ENCODE data around the gene HACD4.

HACD4 gene

DNA sequence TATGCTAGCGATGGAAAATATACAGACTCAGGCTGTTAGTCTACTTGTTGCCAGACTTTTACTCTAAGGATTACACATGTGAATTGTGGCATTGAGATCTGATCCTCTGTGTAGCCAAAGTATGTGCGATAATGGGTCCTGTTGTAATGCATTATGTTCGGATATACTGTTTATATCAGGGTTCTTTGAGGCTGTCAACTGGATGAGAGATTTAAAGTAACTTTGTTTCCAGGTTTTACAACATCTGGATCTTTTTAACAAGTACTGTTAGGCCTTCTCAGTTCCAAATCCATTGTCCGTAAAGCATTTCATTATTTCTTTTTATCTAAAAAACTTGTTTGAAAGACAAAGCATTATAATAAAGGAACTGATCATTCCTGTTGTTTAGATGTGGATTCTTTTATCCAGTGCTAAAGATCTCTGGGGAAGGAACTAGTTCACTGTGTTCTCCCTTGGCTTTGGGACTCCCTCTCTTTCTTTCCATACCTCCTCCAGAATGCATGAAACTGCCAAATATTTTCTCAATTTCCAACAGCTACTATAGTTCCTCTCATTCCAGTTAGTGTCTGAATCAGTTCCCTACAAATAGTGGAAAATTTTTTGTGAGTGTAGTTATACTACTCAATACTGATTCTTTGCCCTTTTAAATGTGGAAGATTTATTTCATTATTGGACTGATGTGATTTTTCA, 68.8 kb downstream of the HACD4 start:
- no peak for DNase-seq

DNA sequence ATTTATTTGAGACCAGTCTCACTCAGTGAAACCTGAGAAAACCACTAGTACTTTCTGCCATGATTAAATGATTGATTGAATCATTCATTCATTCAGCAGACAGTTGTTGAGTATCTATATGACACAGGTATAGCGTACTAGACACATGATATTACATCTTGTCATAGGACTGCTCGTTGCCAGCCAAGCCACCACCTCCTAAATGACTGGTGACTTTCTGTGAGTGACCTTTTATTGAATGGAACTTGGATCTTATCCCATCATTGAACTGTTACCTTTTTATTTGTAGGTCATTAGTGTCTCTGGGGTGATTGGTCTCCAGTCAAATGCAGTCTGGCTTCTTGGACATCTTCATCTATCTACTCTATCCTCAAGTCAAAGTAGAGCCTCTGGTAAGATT, 80.7 kb downstream of the HACD4 start:
- no peak for DNase-seq

Measured in NCI-H1930 (cell line).